GM19328 (cell line): ENCODE results near the gene CSH2.
A peak's percentile ranks its signal among the peaks of the same experiment; 100 is the strongest.
"Not testable (repeated sequence)": the region's sequence is repeated elsewhere in the genome, so short reads cannot be mapped to it uniquely, and the experiment has no call there.

ENCODE experiments used
- ATAC-seq: cut with Tn5 transposase; IDR thresholded peaks from one replicate; pipeline ENCODE4 v1.9.1; 2021; ENCODE audit warnings: mild to moderate bottlenecking, moderate library complexity; ENCODE audit not compliant: unreplicated experiment

The CSH2 gene

GRCh38 chr17:63866625-63867024 lies 6.9 kb downstream of the CSH2 start:
- not testable (repeated sequence) for ATAC-seq

- no peak for ATAC-seq
Measured at GRCh38 chr17:63859257-63859656, 14.2 kb downstream of the CSH2 start.

GRCh38 chr17:63856425-63856824 lies 17.1 kb downstream of the CSH2 start:
- not testable (repeated sequence) for ATAC-seq

GRCh38 chr17:63855185-63855584 lies 18.3 kb downstream of the CSH2 start:
- ATAC-seq = no peak

- ATAC-seq = no peak
Measured at GRCh38 chr17:63854709-63855108, 18.8 kb downstream of the CSH2 start.

- ATAC-seq = no peak
Measured at GRCh38 chr17:63853260-63853659, 20.2 kb downstream of the CSH2 start.

GRCh38 chr17:63850401-63850800 lies 23.1 kb downstream of the CSH2 start:
- no peak for ATAC-seq

- ATAC-seq = peak; percentile 63
Measured at GRCh38 chr17:63848834-63849689, 24.4 kb downstream of the CSH2 start.

GRCh38 chr17:63847525-63848249 lies 25.8 kb downstream of the CSH2 start:
- no peak for ATAC-seq

GRCh38 chr17:63845509-63845908 lies 28.0 kb downstream of the CSH2 start:
- no peak for ATAC-seq

- ATAC-seq = no peak
Measured at GRCh38 chr17:63843910-63844677, 29.4 kb downstream of the CSH2 start.

- not testable (repeated sequence) for ATAC-seq
Measured at GRCh38 chr17:63843387-63843888, 30.0 kb downstream of the CSH2 start.

GRCh38 chr17:63842540-63843386 lies 30.7 kb downstream of the CSH2 start, which contains the start of gene SMARCD2:
Gene SMARCD2 (minus strand): TSS chr17:63842685. CDS start chr17:63842674, 11 bp downstream.
- peak; percentile 73 for ATAC-seq

GRCh38 chr17:63842173-63842539 lies 31.3 kb downstream of the CSH2 start:
- ATAC-seq = peak; percentile 25

GRCh38 chr17:63841350-63842172 lies 31.9 kb downstream of the CSH2 start:
- no peak for ATAC-seq

GRCh38 chr17:63840591-63841349 lies 32.7 kb downstream of the CSH2 start:
- no peak for ATAC-seq

- ATAC-seq = no peak
Measured at GRCh38 chr17:63838631-63839171, 34.8 kb downstream of the CSH2 start.

- ATAC-seq = no peak
Measured at GRCh38 chr17:63837962-63838600, 35.4 kb downstream of the CSH2 start.
